RPMI7951 (cell line): Measurements from ENCODE around the gene MMP8. TPM values are rescaled to one million over a fixed set of nuclear protein-coding genes. Genes with fewer than 3 reads are reported as not detected.
"Not testable (repeated sequence)": the region's sequence is repeated elsewhere in the genome, so short reads cannot be mapped to it uniquely, and the experiment has no call there.

ENCODE experiments used
- DNase-seq: peaks from one replicate; pipeline ENCODE4 v3.0.0-alpha.2; 2012; ENCODE audit warnings: low read depth
- total RNA-seq: library from RNA; depleted of rRNA; stranded (reverse); fragments of >200 nt; shearing (Covaris generic); gene quantifications from 2 replicates; pipeline ENCODE4 v1.2.3, GENCODE V29; 2014; rRNA removed

Gene MMP8
- 3.3 and 4.4 TPM in 2 replicates for total RNA-seq

- DNase-seq = peak; percentile 57
Measured at GRCh38 chr11:102724904-102725500, at the start of gene MMP8. MMP8 (minus strand) TSS chr11:102724954; CDS start chr11:102724855, 99 bp downstream.

GRCh38 chr11:102773386-102773785 is 48.6 kb upstream of the MMP8 start:
- no peak for DNase-seq

GRCh38 chr11:102771351-102771750 is 46.6 kb upstream of the MMP8 start:
- no peak for DNase-seq

GRCh38 chr11:102770191-102770590 is 45.4 kb upstream of the MMP8 start:
- DNase-seq = no peak

GRCh38 chr11:102767800-102768199 is 43.0 kb upstream of the MMP8 start:
- DNase-seq = no peak

GRCh38 chr11:102763440-102763839 is 38.7 kb upstream of the MMP8 start:
- no peak for DNase-seq

GRCh38 chr11:102762361-102762767 is 37.6 kb upstream of the MMP8 start:
- peak; percentile 66 for DNase-seq

GRCh38 chr11:102761646-102762238 is 37.0 kb upstream of the MMP8 start:
- DNase-seq = peak; percentile 47

GRCh38 chr11:102760344-102761035 is 35.7 kb upstream of the MMP8 start:
- peak; percentile 93 for DNase-seq

- peak; percentile 44 for DNase-seq
Measured at GRCh38 chr11:102757823-102758549, 33.2 kb upstream of the MMP8 start.

GRCh38 chr11:102753267-102753666 is 28.5 kb upstream of the MMP8 start:
- DNase-seq = no peak

- DNase-seq = no peak
Measured at GRCh38 chr11:102751673-102752072, 26.9 kb upstream of the MMP8 start.

- DNase-seq = no peak
Measured at GRCh38 chr11:102749101-102749722, 24.5 kb upstream of the MMP8 start.

- DNase-seq = not testable (repeated sequence)
Measured at GRCh38 chr11:102746746-102747578, 22.2 kb upstream of the MMP8 start.

GRCh38 chr11:102734650-102735049 is 9.9 kb upstream of the MMP8 start:
- no peak for DNase-seq

- peak; percentile 61 for DNase-seq
Measured at GRCh38 chr11:102733232-102733875, 8.6 kb upstream of the MMP8 start.

- not testable (repeated sequence) for DNase-seq
Measured at GRCh38 chr11:102730944-102731343, 6.2 kb upstream of the MMP8 start.

- DNase-seq = peak; percentile 47
Measured at GRCh38 chr11:102729849-102730815, 5.4 kb upstream of the MMP8 start.

- DNase-seq = peak; percentile 56
Measured at GRCh38 chr11:102727890-102728289, 3.1 kb upstream of the MMP8 start.
